Endometrial microvascular endothelial cells (primary cell): ENCODE results near the gene FAM20C. TPM values are rescaled to one million over a fixed set of nuclear protein-coding genes. Genes with fewer than 3 reads are reported as not detected.

Source experiments
- in situ Hi-C: cut with HindIII; loops from 2 replicates; pipeline ENCODE4 v1.10.0; 2017; ENCODE audit warnings: low sequenced_read_pairs, low pct_unique_long_range_greater_than_20kb; ENCODE audit errors: inconsistent ontology term
- total RNA-seq: library from RNA; depleted of rRNA; stranded (reverse); fragments of >200 nt; gene quantifications from one replicate; pipeline ENCODE4 v1.2.3, GENCODE V29; 2015; ENCODE audit errors: inconsistent ontology term

Gene FAM20C
- total RNA-seq, 1 donor from 2014 or later, result 9.3 TPM

GRCh38 chr7:274266-274665, 81.9 kb downstream of the FAM20C start:
- in situ Hi-C loops, result no loop called here

GRCh38 chr7:276230-276835, 84.0 kb downstream of the FAM20C start:
- in situ Hi-C loops, result no loop called here

GRCh38 chr7:277228-277627, 84.9 kb downstream of the FAM20C start:
- in situ Hi-C loops, result no loop called here

- in situ Hi-C loops, result no loop called here
Observed at GRCh38 chr7:278081-278480, 85.7 kb downstream of the FAM20C start.

GRCh38 chr7:279821-280220, 87.5 kb downstream of the FAM20C start:
- in situ Hi-C loops, result no loop called here

DNA sequence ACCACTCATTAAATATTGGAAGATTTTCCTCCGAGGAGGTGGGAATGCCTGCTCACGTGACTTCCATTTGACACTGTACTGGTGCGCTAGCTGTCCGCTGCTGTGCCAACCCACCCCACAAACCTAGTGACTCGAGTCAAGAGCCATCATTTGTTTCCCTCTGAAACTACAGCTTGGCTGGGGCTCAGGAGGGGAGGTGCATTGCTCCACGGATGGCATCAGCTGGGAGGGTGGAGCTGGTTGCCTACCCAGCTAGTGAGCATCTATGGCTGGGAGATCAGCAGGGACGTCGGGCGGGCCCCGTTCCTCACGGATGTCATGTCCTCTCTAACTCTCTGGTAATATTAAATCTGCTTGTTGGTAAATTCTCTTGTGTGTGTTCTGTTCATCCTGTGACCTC, 88.1 kb downstream of the FAM20C start:
- in situ Hi-C loops, result no loop called here

GRCh38 chr7:281637-282036, 89.3 kb downstream of the FAM20C start:
- in situ Hi-C loops, result no loop called here

DNA sequence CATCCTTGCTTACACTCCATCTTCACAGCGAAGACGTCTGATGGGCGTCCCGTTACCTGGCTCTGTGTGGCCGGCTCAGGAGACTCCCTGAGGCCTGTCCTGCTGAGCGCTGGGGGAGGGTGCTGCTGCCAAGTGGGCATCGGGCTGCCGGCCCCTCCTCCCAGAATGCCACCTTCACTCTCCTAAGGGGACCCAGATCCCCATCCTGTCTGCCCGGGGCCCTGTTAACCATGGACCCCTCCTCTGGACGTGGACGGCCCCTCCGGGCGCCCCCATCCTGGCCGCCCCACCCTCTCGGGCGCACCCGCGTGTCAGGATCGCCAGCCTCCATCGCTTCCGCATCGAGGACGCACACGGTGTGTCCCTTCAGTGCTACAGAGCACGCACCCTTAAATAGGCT, 90.2 kb downstream of the FAM20C start:
- in situ Hi-C loops, result no loop called here

DNA sequence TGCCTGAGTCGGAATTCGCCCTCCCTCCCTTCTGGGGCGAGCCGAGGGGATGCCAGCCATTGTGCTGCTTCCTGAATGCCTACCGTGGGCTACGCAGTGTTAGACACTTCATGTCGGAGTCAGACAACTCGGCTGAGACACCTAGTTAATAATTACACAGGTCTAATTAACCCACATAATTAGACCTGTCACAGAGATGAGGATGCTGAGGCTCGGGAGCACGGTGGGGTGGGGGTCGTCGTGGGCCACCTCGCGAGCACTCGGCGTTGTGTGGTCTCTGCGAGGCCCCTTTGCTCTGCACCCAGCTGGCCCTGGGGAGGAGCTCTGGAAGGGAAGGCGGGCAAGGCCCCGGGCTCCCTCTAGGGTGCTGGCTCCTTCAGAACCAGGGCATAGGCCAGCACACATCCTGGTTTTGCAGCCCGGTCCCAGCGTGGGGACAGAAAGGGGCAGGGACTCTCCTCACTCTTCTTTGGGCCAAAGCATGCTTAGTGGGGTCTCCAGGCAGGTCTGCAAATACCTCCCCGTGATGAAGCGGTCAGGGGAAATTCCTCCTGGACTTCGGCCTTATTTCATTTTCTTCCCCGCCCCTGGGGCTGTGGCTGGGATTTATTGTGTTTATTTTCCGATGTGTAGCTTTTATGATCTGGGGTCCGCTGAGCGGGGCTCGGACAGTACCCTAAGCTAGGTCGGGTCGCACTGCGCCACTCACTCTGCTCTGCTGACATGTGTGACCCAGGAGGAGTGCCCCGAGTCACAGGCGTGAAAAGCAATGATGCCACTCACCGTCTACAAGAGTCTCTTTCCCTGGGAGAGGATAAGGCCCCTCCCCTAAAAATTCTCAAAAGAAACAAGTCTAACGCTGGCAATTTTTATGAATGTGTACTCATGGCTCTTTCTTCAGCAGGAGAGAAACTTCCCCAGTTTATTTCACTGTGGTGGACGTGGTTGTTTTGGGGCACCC, 92.7 kb downstream of the FAM20C start:
- in situ Hi-C loops, result no loop called here

DNA sequence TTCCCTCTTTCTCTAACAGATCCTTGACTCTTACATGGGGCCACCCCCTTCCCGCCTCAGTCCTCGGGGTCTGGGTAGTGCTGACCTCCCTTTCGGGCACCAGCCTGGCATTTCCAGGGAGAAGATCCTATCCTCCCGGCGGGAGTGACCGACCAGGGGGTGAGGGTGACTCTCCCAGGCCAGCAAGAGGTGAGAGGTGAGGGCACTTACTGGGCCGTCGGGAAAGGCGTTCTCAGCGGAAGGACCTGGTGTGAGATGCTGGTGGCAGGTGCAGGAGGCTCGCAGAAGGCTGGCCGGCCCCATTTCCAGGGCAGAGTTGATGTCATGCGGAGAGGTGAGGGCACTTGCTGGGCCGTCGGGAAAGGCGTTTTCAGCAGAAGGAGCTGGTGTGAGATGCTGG, 93.4 kb downstream of the FAM20C start:
- in situ Hi-C loops, result no loop called here

DNA sequence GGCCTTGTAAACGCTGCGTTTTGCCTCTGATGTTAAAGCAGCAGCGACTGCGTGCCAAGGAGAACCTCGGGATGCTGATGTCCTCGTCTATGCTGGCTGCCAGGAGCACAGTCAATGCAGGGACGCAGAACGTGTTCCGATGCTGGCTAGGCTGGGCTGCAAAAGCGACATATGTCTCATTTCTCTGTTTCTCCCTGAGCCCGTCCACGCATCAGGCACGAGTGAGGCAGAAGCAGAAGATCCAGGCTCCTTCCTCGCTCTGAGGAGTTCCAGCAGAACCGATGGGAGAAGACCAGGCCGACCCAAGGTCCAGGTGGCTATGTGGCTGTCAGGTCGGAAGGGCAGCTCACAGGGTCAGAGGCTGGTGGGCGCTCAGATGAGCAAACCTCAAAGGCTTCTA, 93.9 kb downstream of the FAM20C start:
- in situ Hi-C loops, result no loop called here

DNA sequence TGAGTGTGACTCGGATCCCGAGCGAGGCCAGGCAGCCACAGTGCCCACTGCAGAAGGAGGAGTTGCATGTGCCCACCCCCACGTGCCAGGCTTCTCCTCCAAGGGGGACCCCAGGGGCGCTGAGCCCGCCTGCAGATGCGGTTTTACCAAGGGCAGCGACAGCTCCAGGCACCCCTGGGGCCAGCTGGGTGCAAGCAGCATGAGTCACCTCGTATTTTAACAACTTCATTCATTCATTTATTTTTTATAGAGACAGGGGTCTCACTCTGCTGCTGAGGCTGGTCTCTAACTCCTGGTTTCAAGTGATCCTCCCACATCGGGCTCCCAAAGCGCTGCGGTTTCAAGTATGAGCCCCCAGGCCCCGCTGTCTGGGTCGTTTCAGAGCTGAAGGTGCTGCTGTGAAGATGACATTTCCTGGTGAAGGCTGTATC, 96.3 kb downstream of the FAM20C start:
- in situ Hi-C loops, result no loop called here

GRCh38 chr7:289209-289755, 96.9 kb downstream of the FAM20C start:
- in situ Hi-C loops, result no loop called here

DNA sequence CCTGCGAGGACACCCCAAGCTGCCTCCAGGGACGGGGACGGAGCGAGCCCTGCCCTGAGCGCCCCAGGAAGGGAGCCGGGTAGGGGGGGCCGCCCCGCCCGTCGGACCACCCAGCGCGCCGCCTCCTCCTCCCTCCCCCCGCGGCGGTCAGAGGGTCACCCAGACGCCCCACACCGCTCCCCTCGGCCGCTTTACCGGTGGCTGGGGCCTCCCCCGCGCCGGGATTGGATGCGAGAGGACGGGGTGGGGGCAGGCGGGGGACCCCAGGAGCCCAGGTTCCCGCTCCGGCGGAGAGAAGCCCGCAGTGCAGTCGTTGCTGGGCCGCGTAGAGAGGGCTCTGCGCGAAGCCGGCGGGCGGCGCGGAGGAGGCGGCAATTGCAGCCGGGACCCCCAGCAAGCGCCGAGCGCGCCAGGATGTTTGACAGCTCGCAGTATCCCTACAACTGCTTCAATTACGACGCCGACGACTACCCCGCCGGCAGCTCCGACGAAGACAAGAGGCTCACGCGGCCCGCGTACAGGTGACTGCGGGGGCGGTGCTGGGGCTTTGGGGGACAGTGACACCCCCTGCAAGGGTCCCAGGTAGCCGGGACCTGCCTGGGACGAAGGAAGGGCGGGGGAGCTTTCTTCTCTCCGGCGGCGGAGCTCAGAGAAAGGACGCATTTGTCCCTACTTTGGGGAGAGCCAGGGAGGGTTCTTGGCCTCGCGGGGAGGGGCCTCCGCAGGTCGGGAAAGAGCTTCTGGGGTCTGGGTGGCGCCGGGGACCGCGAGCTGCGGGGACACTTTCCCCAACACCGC, 97.6 kb downstream of the FAM20C start, which contains the start of gene FOXL3:
FOXL3 (plus strand) TSS at position 415 of the 798 bp plus-strand sequence; CDS start at position 415, 0 bp downstream.
- in situ Hi-C loops, result no loop called here

DNA sequence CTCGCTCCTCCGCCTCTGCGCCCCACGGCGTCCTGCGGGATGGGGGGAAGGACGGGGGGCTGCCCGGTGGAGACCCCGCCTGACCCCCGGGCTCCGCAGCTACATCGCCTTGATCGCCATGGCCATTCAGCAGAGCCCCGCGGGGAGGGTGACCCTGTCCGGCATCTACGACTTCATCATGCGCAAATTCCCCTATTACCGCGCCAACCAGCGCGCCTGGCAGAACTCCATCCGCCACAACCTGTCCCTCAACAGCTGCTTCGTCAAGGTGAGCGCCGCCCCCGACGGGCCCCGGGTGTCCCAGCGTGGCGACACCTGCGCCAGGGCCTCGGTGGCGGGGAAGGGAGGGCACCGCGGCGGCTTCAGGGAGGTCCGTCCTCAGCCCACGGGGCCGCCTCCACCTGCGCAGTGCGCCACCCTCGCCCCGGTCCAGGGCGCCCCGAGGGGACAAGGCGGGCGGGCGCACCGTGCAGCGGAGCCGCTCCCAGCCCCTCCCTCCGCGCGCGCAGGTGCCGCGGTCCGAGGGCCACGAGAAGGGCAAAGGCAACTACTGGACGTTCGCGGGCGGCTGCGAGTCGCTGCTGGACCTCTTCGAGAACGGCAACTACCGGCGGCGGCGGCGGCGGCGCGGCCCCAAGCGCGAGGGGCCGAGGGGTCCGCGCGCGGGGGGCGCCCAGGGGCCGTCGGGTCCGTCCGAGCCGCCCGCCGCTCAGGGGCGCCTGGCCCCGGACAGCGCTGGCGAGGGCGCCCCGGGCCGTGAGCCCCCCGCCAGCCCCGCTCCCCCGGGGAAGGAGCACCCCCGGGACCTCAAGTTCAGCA, 98.4 kb downstream of the FAM20C start:
- in situ Hi-C loops, result no loop called here

- in situ Hi-C loops, result no loop called here
Observed at GRCh38 chr7:291373-292092, 99.2 kb downstream of the FAM20C start.

DNA sequence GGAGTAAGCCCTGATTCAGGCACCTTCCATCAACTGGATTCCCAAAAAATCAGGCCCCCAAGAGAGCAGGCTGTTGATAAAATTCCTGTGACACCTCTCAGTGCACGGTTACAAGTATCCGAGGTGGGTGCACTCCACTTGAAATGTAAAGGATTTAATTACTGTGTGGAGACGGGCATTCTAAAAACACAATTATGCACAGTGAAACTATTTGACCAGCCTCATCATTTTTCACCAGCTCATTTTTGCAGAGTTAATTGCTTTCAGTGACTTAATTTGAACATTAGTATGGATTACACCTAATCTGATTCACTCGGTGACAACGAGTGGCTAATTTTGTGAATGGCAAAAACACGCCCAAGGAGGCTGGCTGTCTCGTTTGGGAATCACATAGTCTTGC, 99.9 kb downstream of the FAM20C start:
- in situ Hi-C loops, result no loop called here

- in situ Hi-C loops, result no loop called here
Observed at GRCh38 chr7:292826-293225, 100.5 kb downstream of the FAM20C start.
